Hindlimb muscle (tissue), 1 donor: ENCODE data around the gene GTPBP1. TPM values are rescaled to one million over a fixed set of nuclear protein-coding genes. Genes with fewer than 3 reads are reported as not detected.
A peak's percentile ranks its signal among the peaks of the same experiment; 100 is the strongest.

Experiments used
- DNase-seq: peaks from one replicate; pipeline ENCODE4 v3.0.0-alpha.2; 2013
- polyA plus RNA-seq: library from polyadenylated mRNA; unstranded; fragments of 120-200 nt; gene quantifications from one replicate; pipeline ENCODE4 v1.2.1, GENCODE V29; 2013; ENCODE audit not compliant: insufficient read length

GTPBP1 gene
- polyA plus RNA-seq, 1 donor: 35.8 TPM

DNA sequence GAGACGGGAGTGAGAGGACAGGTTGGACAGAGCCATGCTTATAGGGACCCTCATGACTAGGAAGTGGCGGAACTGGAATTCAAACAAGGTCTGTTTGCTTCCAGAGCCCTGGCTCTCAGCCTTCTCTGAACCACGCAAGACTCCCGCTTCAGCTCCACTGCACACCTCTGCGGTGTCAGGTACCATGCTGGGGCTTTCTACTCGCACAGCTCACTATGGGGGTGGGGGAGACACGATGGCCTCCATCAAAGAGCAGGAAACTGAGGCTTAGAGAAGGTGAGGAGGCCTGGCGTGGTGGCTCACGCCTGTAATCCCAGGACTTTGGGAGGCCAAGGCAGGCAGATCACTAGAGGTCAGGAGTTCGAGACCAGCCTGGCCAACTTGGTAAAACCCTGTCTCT is 35.8 kb downstream of the GTPBP1 start:
- DNase-seq: no peak

DNA sequence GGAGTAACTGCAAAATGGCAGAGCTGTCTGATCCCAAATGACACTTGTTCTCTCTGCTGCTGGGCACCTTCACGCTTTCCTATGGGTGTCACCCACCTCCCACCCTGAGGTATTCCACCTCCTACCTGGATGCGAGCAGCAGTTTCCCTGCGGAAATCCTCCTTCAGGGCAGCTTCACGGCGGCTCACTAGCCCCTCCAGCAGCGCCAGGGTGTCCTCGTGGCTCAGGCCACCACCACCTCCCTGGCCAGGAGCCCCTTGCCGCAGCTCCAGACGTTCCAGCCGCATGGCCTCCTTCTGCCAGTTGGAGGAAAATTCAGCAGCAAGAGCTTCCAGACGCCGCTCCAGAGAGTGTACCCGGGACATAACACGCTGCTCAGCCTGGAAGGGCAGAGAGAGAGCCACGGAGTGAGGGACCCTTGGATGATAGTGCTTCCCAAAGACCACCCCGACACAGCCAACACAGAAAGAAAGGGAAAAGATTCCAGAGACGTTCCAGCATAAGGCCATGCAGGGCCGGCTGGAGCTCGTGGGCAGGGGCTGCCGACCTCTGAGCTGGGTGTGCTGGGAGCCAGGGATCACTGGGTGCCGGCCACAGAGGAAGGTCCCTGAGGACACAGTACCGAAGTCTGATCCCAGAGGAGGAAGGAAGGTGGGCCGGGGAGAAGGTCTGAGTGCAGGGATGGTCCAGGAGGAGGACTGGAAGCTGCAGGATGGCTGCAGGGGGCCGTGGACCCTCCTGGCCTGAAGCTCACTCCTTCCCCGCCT is 36.6 kb downstream of the GTPBP1 start:
- DNase-seq: no peak

DNA sequence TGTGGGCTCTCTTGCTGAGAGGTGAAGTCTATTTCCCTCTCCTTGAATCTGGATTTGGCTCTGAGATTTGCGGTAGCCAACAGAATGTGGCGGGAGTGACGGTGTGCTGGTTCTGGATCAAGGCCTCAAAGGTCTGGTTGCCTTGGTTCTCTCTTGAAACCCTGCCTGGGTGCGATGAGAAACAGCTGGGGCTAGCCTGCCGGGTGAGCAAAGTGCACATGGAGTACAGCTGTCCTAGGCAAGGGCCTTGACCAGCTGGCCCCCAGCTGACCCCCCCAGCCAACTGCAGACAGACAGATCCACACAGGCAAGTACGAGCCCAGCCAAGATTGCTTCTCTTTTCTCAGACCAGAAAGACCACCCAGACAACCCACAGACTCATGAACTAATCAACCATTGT is 39.2 kb downstream of the GTPBP1 start:
- no peak for DNase-seq

DNA sequence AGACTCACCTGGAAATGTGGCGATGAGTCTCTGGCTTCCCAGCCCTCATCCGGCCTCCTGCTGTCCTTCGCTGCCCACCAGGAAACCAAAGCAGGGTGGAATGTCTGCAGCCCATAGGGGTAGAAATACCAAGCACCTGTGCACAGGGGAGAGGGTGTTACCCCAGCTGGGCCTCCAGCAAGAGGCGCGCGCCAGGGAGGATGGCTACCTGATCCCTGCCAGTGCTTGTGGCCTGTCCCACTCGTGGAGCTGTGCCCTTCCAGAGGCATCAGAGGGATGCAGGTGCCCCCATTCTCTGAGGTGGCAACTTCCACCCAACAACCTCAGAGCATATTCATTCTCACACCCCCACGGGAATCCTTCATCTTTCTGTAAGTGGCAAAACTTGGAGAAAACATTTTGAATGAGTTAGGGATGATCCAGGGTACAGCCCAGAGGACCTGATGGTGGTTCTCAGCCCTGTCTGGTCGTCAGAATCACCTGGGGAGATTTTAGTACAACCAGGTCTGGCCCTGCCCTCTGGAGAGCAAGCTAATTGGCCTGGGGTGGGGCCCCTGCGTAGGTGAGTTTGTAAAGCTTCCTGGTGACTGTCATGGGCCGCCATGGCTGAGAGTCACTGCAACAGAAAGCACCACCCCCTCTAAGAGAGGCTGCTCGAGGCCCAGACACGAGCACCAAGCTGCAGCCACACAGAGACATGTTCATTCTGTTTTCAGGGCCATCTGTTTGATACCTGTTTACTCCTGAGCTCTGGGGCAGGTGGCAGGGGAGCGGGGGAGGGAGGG is 40.1 kb downstream of the GTPBP1 start:
- DNase-seq: no peak

DNA sequence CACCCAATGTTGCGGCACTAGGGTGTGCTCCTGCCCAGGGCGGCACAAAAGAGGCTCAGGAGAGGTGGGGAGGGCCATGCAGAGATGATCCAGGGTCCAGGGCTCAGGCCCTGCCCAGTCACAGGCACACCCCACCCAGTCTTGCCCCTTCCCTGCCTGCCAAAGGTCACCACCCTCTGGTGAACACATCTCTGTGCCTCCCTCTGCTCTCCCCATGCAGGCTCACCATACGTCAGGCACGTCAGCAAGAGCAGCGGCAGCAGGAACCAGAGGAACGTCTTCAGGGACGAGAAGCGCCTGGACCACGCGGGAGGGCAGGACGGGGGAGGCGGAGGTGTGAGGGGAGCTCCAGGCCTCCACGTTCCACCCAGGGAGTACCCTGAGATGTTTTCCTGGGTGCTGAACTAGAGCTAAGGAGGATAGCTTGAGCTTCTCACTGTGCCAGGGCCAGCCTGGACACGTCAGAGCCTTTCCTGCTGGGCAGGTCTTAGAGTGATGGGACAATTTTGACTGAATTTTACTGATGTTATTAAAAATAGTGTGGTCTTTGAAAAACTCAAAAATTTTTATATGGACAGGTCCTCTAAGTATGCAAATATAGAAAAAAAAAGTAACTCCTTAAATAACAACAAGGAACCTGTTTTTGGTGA is 42.9 kb downstream of the GTPBP1 start:
- DNase-seq: no peak

DNA sequence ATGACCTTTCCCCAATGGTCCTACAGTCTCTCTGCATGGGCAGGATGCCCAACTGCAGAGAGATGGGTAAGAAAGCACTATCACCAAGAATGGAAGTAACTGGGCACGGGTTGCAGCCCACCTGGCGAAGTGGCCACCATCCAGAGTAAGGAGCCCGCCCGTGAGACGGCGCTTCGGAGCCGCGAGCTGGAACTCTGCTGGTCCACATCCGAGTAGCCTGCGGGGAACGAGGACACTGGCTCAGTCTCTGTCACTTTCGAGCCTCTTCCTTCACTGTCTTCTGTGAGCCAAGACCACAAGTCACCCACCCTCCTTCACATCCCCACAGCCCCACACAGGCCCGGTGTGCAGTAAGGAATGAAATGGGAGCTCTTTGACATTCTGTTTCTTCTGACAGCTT is 44.4 kb downstream of the GTPBP1 start:
- DNase-seq: no peak

DNA sequence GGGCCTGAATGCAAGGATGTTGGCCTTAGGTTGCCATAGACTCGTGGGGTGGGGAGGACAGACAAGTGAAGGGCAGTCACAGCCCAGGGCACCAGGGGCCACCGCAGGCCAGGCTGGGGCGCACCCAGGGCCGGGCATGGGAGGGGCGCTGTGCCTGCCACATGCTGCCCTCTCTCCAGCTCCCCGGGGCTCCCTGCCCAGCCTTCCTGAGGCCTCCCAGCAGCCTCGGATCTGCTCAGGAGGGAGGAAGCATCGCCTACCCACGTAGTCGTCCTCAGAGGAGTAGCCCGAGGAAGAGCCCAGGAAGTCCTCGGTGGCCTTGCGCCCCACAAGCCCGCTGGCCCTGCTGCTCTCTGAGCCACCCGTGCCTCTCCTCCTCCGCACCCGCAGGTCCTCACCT is 44.9 kb downstream of the GTPBP1 start:
- no peak for DNase-seq

DNA sequence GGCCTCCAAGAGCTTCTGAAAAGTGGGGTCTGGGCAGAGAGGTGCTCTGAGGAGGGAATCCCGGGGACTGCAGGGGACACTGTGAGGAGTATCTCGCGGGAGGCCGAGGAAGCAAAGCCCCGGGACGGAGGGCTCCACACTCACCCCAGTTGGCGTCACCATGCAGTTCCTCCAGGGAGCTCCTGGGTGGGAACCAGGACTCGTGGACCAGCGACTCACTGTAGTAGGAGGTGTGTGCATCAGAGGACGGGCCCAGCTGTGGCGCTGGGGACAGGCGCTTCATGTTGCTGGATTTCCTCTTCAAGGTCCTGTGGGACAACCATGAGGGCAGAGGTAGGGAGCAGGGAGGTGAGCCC is 45.3 kb downstream of the GTPBP1 start:
- DNase-seq: no peak

DNA sequence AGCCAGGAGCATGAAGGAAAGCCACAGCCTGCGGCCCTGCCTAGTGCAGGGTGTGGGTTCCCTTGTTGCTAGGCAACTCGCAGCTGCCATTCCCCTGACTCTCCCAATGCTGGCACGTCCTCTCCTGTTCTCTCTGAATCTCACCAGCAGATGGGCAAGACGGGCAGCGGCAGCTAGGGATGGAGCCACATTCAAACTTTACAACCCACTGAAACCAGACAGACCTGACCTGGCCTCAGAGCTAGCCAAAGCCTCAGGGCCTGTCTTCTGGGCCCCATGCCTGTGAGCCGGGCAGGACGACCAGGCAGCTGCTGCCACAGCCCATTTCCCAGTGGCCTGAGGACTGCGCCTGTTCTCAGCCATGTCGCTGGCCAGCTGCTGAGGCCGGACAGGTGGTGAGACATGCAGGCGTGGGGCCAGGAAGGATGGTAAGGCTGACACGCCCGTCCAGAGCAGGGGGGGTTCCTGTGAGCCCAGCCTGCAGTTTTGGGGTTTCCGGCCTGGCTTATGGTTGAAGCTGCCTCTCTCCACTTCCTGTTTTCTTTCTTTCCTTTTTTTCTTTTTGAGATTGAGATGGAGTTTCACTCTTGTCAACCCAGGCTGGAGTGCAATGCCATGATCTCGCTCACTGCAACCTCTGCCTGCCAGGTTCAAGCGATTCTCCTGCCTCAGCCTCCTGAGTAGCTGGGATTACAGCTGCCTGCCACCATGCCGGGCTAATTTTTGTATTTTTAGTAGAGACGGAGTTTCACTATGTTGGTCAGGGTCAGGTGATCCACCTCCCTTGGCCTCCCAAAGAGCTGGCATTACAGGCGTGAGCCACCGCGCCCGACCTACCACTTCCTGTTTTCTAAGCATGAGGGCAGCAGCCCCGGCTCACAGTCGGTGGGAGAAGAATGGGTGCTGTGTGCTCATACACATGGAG is 45.9 kb downstream of the GTPBP1 start:
- peak; percentile 47 for DNase-seq

DNA sequence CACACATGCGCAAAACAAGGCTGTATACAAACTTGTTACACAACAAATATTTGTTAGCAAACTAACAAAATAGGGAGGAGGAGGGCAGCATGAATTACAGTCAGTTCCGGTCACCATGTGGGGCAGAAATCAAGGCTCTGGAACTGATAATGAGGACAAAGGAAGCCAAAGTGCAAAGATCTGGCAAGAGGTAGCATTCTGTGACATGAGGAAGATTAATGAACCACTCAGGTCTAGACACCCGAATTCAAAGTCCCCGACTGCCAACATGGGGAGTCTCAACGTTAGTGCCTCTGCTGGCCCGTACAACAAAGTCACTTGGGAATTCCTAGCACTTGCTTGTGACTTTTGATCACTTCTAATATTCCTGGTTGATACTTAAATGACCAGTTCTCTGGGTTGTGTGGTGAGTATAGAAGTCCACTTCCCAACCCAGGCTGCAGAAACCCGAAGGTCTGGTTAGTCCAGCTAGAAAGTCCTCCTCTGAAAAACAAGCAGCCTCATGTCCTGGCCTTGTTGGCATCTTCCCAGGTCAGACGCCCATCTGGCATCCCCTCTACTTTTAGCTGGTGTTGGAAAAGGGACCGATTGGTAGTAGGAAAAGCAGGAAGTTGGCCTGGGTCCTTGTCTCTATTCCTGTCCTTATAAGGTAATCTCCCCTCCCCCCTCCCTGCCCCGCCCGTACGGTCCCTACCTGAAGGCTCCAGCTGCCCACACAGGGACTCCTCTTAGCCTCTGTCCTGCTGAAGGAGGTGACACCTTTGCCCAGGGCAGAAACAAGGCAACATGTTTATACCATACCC is 48.4 kb downstream of the GTPBP1 start:
- peak; percentile 28 for DNase-seq

DNA sequence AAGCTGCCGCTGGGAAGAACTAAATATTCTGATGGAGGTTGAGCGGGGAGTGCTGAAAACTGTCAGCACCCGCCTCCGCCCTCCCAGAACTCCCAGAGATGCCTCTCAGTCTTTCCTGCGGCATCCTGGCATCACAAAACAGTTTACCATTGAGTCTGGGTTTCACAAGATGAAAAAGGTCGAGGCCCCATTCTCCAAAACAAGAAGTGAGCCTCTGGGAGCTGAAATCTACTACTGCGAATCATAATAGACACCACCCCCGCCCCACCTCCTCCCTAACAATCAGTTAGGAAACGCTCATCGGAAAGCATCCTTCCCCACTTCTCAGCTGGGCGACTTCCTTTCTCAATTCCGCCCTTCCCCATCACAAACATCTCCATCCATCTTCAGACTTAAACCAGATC is 49.0 kb downstream of the GTPBP1 start:
- peak; percentile 31 for DNase-seq

DNA sequence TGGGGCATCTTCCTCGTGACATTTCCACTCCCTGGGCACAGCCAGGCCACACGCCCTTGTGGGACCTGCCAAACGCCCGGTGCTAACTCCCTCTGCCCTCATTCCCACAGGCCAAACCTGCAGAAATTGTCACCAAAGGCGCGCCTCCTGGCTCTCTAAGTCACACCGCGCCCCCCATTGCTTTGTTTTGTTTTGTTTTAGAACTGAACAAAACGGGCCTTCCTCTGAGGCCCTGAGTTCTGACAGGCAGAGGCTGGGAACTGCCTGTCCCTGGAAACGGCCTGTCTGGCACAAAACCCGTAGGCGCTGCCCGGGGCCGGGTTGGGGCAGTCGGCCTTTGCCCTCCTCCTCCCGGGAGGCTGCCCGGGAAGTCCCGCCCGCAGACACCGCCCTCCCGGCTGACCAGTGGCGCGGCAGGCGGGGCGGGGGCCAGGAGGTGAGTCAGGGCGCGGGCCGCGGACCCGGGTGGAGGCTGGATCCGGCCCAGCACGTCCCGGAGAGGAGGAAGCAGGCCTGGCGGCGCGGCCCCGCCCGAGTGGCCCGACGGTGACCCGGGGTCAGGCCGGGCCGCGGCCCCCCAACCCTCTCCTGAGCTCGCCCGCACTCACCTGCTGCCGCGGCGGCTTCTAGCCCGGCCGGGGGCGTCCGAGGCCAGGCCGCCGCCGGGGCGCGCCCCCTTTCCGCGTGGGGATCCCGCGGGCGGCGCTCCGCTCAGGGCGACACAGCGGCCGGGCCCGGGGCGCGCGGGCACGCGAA is 49.6 kb downstream of the GTPBP1 start:
- peak; percentile 60 for DNase-seq

DNA sequence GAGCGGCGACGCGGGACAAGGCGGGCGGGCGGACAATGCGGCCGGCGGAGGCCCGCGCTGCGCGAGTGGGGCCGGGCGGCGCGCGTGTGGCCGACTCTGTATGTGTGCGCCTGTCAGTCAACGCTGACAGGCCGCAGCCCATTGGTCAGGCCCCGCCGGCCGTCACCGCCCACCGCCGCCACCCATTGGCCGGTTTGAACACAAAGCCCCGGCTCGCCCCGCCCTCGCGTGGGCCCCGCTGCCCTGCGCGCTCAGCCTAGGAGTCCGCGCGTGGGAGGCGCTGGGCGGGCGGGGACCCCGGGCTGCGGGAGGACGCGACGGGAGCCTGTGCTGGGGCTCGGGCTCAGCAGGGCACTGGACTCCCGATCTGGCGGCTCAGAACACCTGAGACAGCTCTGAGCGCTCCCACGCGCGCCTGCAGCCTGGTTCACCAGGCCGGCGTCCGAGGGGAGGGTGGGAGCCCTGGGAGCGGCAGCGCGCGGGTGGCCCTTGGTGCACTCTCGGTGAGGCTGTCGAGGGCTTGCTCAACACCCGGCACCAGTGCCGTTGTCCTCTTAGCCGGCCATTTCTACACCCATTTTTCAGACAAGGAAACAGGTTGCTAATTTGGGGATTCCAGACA is 50.3 kb downstream of the GTPBP1 start, which contains the start of gene SUN2:
Gene SUN2 (minus strand): TSS at position 88 of the 622 bp plus-strand sequence. CDS start 3,370 bp downstream, outside the sequence.
- DNase-seq: peak; percentile 89

DNA sequence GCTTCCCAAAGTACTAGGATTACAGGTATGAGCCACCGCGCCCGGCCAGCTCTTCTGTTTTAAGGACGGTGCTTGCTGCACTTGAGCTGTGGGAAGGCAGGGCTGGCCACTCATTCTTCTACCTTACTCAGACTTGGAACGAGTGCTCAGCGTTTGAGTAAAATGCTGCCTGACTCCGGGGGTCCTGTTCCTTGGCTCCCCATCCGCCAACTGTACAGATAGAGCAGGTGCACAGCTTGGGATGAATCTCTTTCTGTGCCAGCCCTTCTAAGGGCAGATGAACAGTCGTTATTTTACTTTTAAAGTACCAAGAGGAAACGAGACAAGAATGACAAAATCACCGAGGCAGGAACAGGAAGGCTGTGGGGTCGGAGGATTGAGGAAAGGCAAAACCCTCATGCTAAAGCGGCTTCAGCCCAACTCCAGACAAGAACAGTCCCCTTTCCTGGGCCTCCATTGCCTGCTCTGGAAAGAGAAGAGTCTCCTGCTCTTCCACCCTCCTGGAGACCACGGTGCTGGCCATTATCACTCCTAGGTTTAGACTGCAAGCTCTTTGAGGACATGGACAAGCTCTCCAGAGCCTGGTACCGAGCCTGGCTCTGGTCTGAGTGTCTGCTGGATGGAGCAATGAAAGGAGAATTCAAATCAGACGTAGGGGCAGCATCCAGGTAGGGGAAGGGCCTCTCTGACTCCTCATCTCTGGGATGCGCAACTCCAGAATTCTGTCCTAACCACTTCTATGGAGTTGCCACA is 51.1 kb downstream of the GTPBP1 start:
- DNase-seq: no peak

DNA sequence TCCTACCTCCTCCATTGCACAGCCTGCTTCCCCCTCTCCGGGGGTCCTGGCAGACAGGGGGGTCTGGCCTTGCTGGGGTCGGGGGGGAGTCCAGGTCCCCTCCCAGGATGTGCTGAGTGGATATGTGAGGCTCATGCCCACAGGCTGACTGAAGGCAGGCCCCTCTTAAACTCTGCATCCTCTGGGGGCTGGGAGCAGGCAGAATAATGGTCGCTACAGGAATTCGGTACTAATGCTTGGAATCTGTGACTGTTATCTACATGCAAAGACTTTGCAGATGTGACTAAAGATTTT is 51.7 kb downstream of the GTPBP1 start:
- DNase-seq: no peak

DNA sequence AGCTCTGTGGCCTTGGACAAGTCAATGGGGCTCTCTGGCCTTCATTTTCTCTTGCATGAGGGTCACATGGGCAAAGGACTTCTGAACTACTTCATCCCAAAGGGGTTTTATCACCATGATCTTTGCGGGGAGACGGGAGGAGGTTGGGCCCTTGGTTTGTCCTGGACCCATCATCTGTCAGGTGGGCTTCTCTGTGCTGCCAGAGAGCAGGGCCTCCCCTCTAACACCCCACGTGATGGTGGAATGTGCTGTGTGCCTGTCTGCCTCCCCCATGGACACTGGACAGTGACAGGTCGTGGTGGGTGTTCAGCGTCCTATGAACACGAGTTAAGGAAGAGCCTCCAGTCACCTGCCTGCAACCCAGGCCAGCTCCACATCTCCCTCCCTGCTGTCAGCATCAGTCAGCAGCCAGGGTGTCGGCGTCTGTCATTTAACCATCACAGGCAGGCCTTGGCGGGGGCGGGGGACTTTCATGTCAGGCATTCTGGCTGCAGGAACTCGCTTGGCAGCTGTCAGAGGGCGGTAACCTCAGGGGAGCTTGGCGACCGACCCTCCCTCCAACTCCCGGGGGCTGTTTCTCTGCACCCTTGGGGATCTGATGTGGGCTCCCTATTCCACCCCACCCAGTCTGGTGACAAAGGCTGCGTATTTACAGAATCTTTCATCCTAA is 52.7 kb downstream of the GTPBP1 start:
- no peak for DNase-seq

DNA sequence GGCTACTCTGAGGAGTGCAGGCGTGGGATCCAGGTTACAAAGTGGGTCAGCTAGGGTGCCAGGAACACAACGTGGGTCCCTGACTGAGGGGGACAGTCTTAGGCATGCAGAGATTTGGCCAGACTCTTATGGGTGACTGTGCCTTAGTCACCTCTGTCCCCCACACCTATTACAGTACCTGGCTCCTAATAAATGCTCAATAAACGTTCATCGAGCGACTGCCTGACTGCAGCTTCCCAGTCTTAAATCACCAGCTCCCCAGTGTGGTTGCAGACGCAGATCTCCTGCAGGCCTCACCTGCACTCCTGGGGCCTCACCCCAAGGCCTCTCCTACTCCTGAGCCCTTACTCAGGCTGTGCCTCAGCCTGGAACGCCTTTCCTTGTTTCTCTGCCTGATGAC is 53.3 kb downstream of the GTPBP1 start:
- no peak for DNase-seq

DNA sequence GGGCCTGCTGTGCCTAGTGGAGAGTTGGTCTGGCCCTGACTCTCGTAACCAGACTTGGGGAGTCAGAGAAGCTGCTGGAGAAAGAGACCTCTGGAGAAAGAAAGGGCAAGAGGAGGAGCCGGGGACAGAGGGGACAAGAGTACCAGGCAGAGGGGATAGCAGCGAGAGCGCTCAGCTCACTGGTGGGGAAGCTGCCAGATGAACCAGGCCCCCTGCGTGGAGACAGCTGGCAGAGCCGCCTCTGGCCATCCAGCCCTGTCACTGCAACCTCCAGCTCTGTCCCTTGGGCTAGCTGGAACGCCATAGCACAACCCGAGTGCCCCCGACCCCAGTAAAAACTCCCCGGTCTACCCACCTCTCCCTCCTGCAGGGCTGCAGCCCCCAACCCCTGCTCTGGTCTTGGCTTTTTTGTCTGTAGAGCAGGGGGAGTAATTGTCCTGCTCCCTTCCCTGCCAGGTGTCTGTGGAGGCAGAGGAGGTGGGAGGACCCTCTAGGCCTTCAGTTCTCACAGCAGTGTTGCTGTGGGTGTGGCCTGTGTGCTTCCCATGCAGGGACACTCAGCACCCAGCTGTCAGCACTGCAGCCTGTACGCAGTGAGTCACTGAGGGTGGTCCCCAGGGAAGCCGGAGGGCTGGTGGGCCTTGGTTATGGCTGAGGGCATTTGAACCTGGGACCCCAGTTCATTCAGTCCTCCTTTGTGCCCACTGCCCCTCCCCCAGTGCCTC is 54.9 kb downstream of the GTPBP1 start:
- DNase-seq: no peak
